HCT116 (cell line): ENCODE results near the gene PDE7B.

Experiments
- CBX3 ChIP-seq: IDR thresholded peaks from 2 replicates; pipeline ENCODE4 v1.6.1; 2012; ENCODE audit warnings: low read depth
- CTCF ChIP-seq, 3 experiments: fragments of 200-600 bp in 1 of 3; sonication (generic) in 1 of 3; IDR thresholded peaks in 2 of 3; conservative IDR thresholded peaks in 1 of 3; 2 replicates each; pipeline ENCODE4 v1.5.1; 2012 to 2017; ENCODE audit warnings: low read depth in 2 of 3, low read length in 2 of 3, antibody characterized with exemption in 1 of 3, borderline replicate concordance in 1 of 3, control low read depth in 1 of 3, mild to moderate bottlenecking in 1 of 3, mixed read lengths in 1 of 3, mixed run types in 1 of 3, moderate library complexity in 1 of 3; ENCODE audit not compliant: insufficient read depth in 1 of 3
- EGR1 ChIP-seq: IDR thresholded peaks from 2 replicates; pipeline ENCODE4 v1.6.1; 2012; ENCODE audit warnings: low read depth
- POLR2A ChIP-seq: IDR thresholded peaks from 2 replicates; pipeline ENCODE4 v1.7.0; 2011; ENCODE audit warnings: borderline replicate concordance; ENCODE audit not compliant: insufficient read depth, insufficient read length; ENCODE audit errors: extremely low read depth
- SIN3A ChIP-seq: IDR thresholded peaks from 2 replicates; pipeline ENCODE4 v1.6.1; 2012; ENCODE audit warnings: low read depth
- YY1 ChIP-seq: IDR thresholded peaks from 2 replicates; pipeline ENCODE4 v1.6.1; 2011; ENCODE audit warnings: low read length, low read depth, moderate library complexity, mild to moderate bottlenecking; ENCODE audit not compliant: insufficient replicate concordance; ENCODE audit errors: extremely low read depth
- ZNF274 ChIP-seq: fragments of 200-500 bp; sonication (Bioruptor generic); IDR thresholded peaks from 2 replicates; pipeline ENCODE4 v1.6.1; 2014; ENCODE audit warnings: mild to moderate bottlenecking, low read depth, low read length, inconsistent platforms

- TF ChIP-seq POLR2A (no peak), CTCF (IDR thresholded peaks at IDR 0.05 in 2 of 3, conservative IDR thresholded peaks at IDR 0.05 in 1 of 3; ENCODE audit: borderline replicate concordance in 1 of 3, insufficient read depth in 1 of 3, low read depth in 2 of 3, low read length in 2 of 3) (no peak), SIN3A (no peak), YY1 (no peak), CBX3 (no peak), EGR1 (no peak), ZNF274 (no peak)
These were observed 134.0 kb downstream of the PDE7B start for GRCh38 chr6:135985471-135985870.
